K562 (cell line): ENCODE measurements around the gene DDR1. TPM values are rescaled to one million over a fixed set of nuclear protein-coding genes. Genes with fewer than 3 reads are reported as not detected.

Experiments
- CHD7 ChIP-seq: fragments of 200-600 bp; sonication (generic); IDR thresholded peaks from one replicate; pipeline ENCODE4 v1.6.1; 2012; ENCODE audit warnings: mild to moderate bottlenecking, low read depth, low read length, inconsistent platforms
- HDGF ChIP-seq: fragments of 450-650 bp; IDR thresholded peaks from 2 replicates; pipeline ENCODE4 v1.6.1; 2016
- ILF3 ChIP-seq: fragments of 450-650 bp; IDR thresholded peaks from 2 replicates; pipeline ENCODE4 v1.6.1; 2018; ENCODE audit warnings: antibody characterized with exemption, mild to moderate bottlenecking, moderate library complexity, borderline replicate concordance
- MAX ChIP-seq: sonication (generic); formaldehyde crosslinking; IDR thresholded peaks from 2 replicates; pipeline ENCODE4 v1.9.0; 2022; ENCODE audit warnings: mild to moderate bottlenecking, missing genetic modification reagents
- MBD2 ChIP-seq: sonication (generic); IDR thresholded peaks from 2 replicates; pipeline ENCODE4 v1.6.1; 2016; ENCODE audit warnings: low read depth, borderline replicate concordance
- NBN ChIP-seq: fragments of 450-650 bp; IDR thresholded peaks from 2 replicates; pipeline ENCODE4 v1.6.1; 2016; ENCODE audit warnings: low read depth, mild to moderate bottlenecking
- NELFE ChIP-seq: IDR thresholded peaks from 2 replicates; pipeline ENCODE4 v1.6.1; 2011; ENCODE audit warnings: mild to moderate bottlenecking; ENCODE audit not compliant: insufficient read depth, insufficient read length
- PML ChIP-seq: IDR thresholded peaks from 2 replicates; pipeline ENCODE4 v1.6.1; 2012; ENCODE audit warnings: low read length, inconsistent platforms
- POLR2AphosphoS5 ChIP-seq: IDR thresholded peaks from 2 replicates; pipeline ENCODE4 v1.6.1; 2011; ENCODE audit warnings: mild to moderate bottlenecking, low read depth, low read length, moderate library complexity; ENCODE audit not compliant: control insufficient read depth, insufficient read depth
- STAT5B ChIP-seq: fragments of 250-450 bp; sonication (Bioruptor Pico); IDR thresholded peaks from 2 replicates; pipeline ENCODE4 v1.8.0; 2021; ENCODE audit warnings: mild to moderate bottlenecking, inconsistent platforms
- TRIM25 ChIP-seq: fragments of 450-650 bp; IDR thresholded peaks from 2 replicates; pipeline ENCODE4 v1.7.0; 2016; ENCODE audit warnings: borderline replicate concordance
- ZKSCAN8 ChIP-seq: fragments of 200-800 bp; sonication (Bioruptor generic); IDR thresholded peaks from 2 replicates; pipeline ENCODE4 v1.6.1; 2016; ENCODE audit warnings: missing genetic modification characterization, missing compliant biosample characterization
- ZNF197 ChIP-seq: fragments of 200-800 bp; sonication (Bioruptor generic); IDR thresholded peaks from 2 replicates; pipeline ENCODE4 v1.6.1; 2016; ENCODE audit warnings: low read depth, missing genetic modification characterization, missing compliant biosample characterization
- ZNF780A ChIP-seq: fragments of 250-450 bp; sonication (Bioruptor Pico); IDR thresholded peaks from 2 replicates; pipeline ENCODE4 v1.5.0; 2021; ENCODE audit warnings: mild to moderate bottlenecking
- ZNF830 ChIP-seq: fragments of 250-450 bp; sonication (Bioruptor Pico); IDR thresholded peaks from 2 replicates; pipeline ENCODE4 v1.5.0; 2021; ENCODE audit warnings: mild to moderate bottlenecking
- polyA plus RNA-seq, 8 experiments: library from polyadenylated mRNA; depleted of rRNA in 4 of 8; stranded (reverse) in 5 of 8; unstranded in 3 of 8; fragments of >200 nt; fragmentation: Nextera tagmentation in 2 of 8; fragmentation: Illumina TruSeq in 1 of 8; extraction: Ambion mirVana in 2 of 8; extraction: Trizol in 1 of 8; gene quantifications; 2 replicates each; pipeline versions ENCODE4 v1.2.1 to v1.2.3, GENCODE V29; 2011 to 2014; ENCODE audit warnings: inconsistent platforms in 1 of 8, missing spikeins in 1 of 8
- total RNA-seq, 7 experiments: library from RNA; depleted of rRNA in 6 of 7; stranded (reverse); fragments of >200 nt in 6 of 7; fragmentation: Illumina TruSeq in 2 of 7; extraction: Trizol in 2 of 7; gene quantifications; 2 replicates each; pipeline versions ENCODE4 v1.2.1 to v1.2.3, GENCODE V29; 2011 to 2021; ENCODE audit warnings: low replicate concordance in 1 of 7

DDR1 gene
- total and polyA plus RNA-seq, 9 of the 15 experiments (the other 6 are each of a cell fraction or from before 2014, with no cell fraction given): 1.4 to 44.6 (median 12.2) TPM

GRCh38 chr6:30907758-30908591 lies 23.7 kb downstream of the DDR1 start, which contains the start of gene GTF2H4 (continued):
- peak; percentile 95; the same call in 1 of the 2 replicates for TF ChIP-seq TRIM25
- TF ChIP-seq ZNF780A (CRISPR knock-in tag): no peak
- 0 out of 2 replicates have a peak, but pooled peaks have one; percentile 72 for TF ChIP-seq ZKSCAN8 (CRISPR knock-in tag)
- no peak for TF ChIP-seq CHD7
- TF ChIP-seq ILF3: no peak
- peak; percentile 88 for TF ChIP-seq MAX
- peak; percentile 29; the same call in 1 of the 2 replicates for TF ChIP-seq PML
- TF ChIP-seq STAT5B: no peak
- TF ChIP-seq MBD2: peak; percentile 93
- TF ChIP-seq ZNF197 (CRISPR knock-in tag): peak; percentile 98
- 0 out of 2 replicates have a peak, but pooled peaks have one; percentile 7 for TF ChIP-seq ZNF830
- peak; percentile 15; the same call in 1 of the 2 replicates for TF ChIP-seq POLR2AphosphoS5
- TF ChIP-seq HDGF: peak; percentile 100
- TF ChIP-seq NBN: peak; percentile 90
- no peak for TF ChIP-seq NELFE
